C4-2B (cell line): ENCODE data around the gene PTF1A.

ENCODE experiments used
- ZFX ChIP-seq: fragments of 450-650 bp; IDR thresholded peaks from 2 replicates; pipeline ENCODE4 v1.6.1; 2017
- TF ChIP-seq, protein P1 (sequence below): fragments of 450-650 bp; conservative IDR thresholded peaks from 2 replicates; pipeline ENCODE4 v1.5.1; 2017; ENCODE audit warnings: mild to moderate bottlenecking

GRCh38 chr10:23186178-23186577 lies 5.9 kb upstream of the PTF1A start:
- TF ChIP-seq, protein P1, sequence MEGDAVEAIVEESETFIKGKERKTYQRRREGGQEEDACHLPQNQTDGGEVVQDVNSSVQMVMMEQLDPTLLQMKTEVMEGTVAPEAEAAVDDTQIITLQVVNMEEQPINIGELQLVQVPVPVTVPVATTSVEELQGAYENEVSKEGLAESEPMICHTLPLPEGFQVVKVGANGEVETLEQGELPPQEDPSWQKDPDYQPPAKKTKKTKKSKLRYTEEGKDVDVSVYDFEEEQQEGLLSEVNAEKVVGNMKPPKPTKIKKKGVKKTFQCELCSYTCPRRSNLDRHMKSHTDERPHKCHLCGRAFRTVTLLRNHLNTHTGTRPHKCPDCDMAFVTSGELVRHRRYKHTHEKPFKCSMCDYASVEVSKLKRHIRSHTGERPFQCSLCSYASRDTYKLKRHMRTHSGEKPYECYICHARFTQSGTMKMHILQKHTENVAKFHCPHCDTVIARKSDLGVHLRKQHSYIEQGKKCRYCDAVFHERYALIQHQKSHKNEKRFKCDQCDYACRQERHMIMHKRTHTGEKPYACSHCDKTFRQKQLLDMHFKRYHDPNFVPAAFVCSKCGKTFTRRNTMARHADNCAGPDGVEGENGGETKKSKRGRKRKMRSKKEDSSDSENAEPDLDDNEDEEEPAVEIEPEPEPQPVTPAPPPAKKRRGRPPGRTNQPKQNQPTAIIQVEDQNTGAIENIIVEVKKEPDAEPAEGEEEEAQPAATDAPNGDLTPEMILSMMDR: no peak
- TF ChIP-seq ZFX: no peak
